IMR-90 (cell line): ENCODE results near the gene MID1. TPM values are rescaled to one million over a fixed set of nuclear protein-coding genes. Genes with fewer than 3 reads are reported as not detected.
A peak's percentile ranks its signal among the peaks of the same experiment; 100 is the strongest.

Source experiments
- ATAC-seq: fragments of 200-7000 bp; cut with Tn5 transposase; 2 replicates; pipeline ENCODE4 v1.9.1; 2020; ENCODE audit warnings: low read depth, mild to moderate bottlenecking, moderate library complexity
- BruUV-seq: library from RNA; stranded (reverse); fragments of 400-500 nt; replicated peaks from 2 replicates; lab custom pipeline; 2021; lab: Mats Ljungman, UMichigan
- CTCF ChIA-PET: fragments of 300-600 bp; formaldehyde crosslinking; extraction: SDS; loops from one replicate; lab custom pipeline; 2021; ENCODE audit warnings: antibody characterized with exemption; lab: Yijun Ruan, JAX
- POLR2A ChIA-PET: fragments of 300-600 bp; sonication (Branson Sonifier 250); formaldehyde crosslinking; loops from one replicate; lab custom pipeline; 2022; ENCODE audit warnings: antibody characterized with exemption; ENCODE audit not compliant: unreplicated experiment; lab: Charles Lee
- DNase-seq: peaks from one replicate; pipeline ENCODE4 v3.0.0; 2013
- H2AFZ ChIP-seq: replicated peaks from 2 replicates; pipeline ENCODE3; 2013; ENCODE audit warnings: low read length, mild to moderate bottlenecking; ENCODE audit not compliant: poor library complexity
- H2AK5ac ChIP-seq: 2 replicates; pipeline ENCODE4 v1.6.1; 2013; ENCODE audit warnings: low read depth, low read length, inconsistent platforms
- H2AK9ac ChIP-seq: replicated peaks from 2 replicates; pipeline ENCODE3; 2013; ENCODE audit warnings: mild to moderate bottlenecking, low read depth, low read length, moderate library complexity; ENCODE audit not compliant: poor library complexity
- H2BK120ac ChIP-seq: 2 replicates; pipeline ENCODE4 v1.6.1; 2013; ENCODE audit warnings: low read depth, low read length, inconsistent platforms
- H2BK15ac ChIP-seq: 3 replicates; pipeline ENCODE4 v1.6.1; 2013; ENCODE audit warnings: low read depth, low read length, inconsistent platforms
- H2BK20ac ChIP-seq: 2 replicates; pipeline ENCODE4 v1.6.1; 2013; ENCODE audit warnings: low read depth, mild to moderate bottlenecking, inconsistent platforms, low read length, moderate library complexity
- H2BK5ac ChIP-seq: 2 replicates; pipeline ENCODE4 v1.6.1; 2013; ENCODE audit warnings: mild to moderate bottlenecking, low read depth, low read length, inconsistent platforms; ENCODE audit not compliant: poor library complexity, severe bottlenecking
- H3K14ac ChIP-seq: replicated peaks from 2 replicates; pipeline ENCODE4 v1.6.1; 2013; ENCODE audit warnings: low read depth, low read length, inconsistent platforms
- H3K18ac ChIP-seq: 2 replicates; pipeline ENCODE4 v1.6.1; 2013; ENCODE audit warnings: low read depth, low read length, control low read depth
- H3K23ac ChIP-seq: 2 replicates; pipeline ENCODE4 v1.6.1; 2013; ENCODE audit warnings: low read depth, low read length, inconsistent platforms
- H3K27ac ChIP-seq: 2 replicates; pipeline ENCODE4 v1.5.1; 2013; ENCODE audit warnings: mild to moderate bottlenecking, control low read depth, low read length; ENCODE audit not compliant: insufficient read depth
- H3K27me3 ChIP-seq: 2 replicates; pipeline ENCODE4 v1.6.1; 2013; ENCODE audit warnings: low read length; ENCODE audit not compliant: control insufficient read depth, insufficient read depth
- H3K36me3 ChIP-seq: 2 replicates; pipeline ENCODE4 v1.6.1; 2013; ENCODE audit warnings: low read length, mixed read lengths; ENCODE audit not compliant: control insufficient read depth, insufficient read depth
- H3K4ac ChIP-seq: 2 replicates; pipeline ENCODE4 v1.6.1; 2013; ENCODE audit warnings: low read depth, low read length, inconsistent platforms
- H3K4me1 ChIP-seq: 2 replicates; pipeline ENCODE4 v1.6.1; 2013; ENCODE audit warnings: low read length, mixed read lengths; ENCODE audit not compliant: control insufficient read depth, insufficient read depth
- H3K4me2 ChIP-seq: 2 replicates; pipeline ENCODE4 v1.6.1; 2013; ENCODE audit warnings: low read depth, mild to moderate bottlenecking, control low read depth, low read length, moderate library complexity
- H3K4me3 ChIP-seq: 2 replicates; pipeline ENCODE4 v1.5.1; 2013; ENCODE audit warnings: low read depth, mild to moderate bottlenecking, control low read depth, low read length, moderate library complexity; ENCODE audit not compliant: insufficient read depth
- H3K56ac ChIP-seq: 2 replicates; pipeline ENCODE4 v1.6.1; 2013; ENCODE audit warnings: low read length, inconsistent platforms; ENCODE audit not compliant: insufficient read depth; ENCODE audit errors: extremely low read depth
- H3K79me1 ChIP-seq, 2 experiments: 2 replicates each; pipeline ENCODE4 v1.6.1; 2013; ENCODE audit warnings: low read length in 2 of 2, inconsistent platforms in 1 of 2, low read depth in 1 of 2
- H3K9ac ChIP-seq: 2 replicates; pipeline ENCODE4 v1.6.1; 2013; ENCODE audit warnings: low read depth, low read length, control low read depth
- H3K9me1 ChIP-seq: 2 replicates; pipeline ENCODE4 v1.6.1; 2013; ENCODE audit warnings: low read length, inconsistent platforms; ENCODE audit not compliant: insufficient read depth
- H3K9me3 ChIP-seq: 2 replicates; pipeline ENCODE4 v1.6.1; 2013; ENCODE audit warnings: low read length; ENCODE audit not compliant: control insufficient read depth, insufficient read depth
- H4K20me1 ChIP-seq: 2 replicates; pipeline ENCODE4 v1.6.1; 2013; ENCODE audit warnings: low read length, inconsistent platforms; ENCODE audit not compliant: insufficient read depth
- H4K5ac ChIP-seq: 2 replicates; pipeline ENCODE4 v1.6.1; 2013; ENCODE audit warnings: mild to moderate bottlenecking, low read depth, low read length, control low read depth
- H4K8ac ChIP-seq, 2 experiments: 2 replicates each; pipeline ENCODE4 v1.6.1; 2013; ENCODE audit warnings: low read depth in 2 of 2, low read length in 2 of 2, control low read depth in 1 of 2, inconsistent platforms in 1 of 2
- H4K91ac ChIP-seq: 2 replicates; pipeline ENCODE4 v1.6.1; 2013; ENCODE audit warnings: low read depth, low read length, inconsistent platforms; ENCODE audit not compliant: insufficient read depth
- CEBPB ChIP-seq: IDR thresholded peaks from 2 replicates; pipeline ENCODE4 v1.6.1; 2012; ENCODE audit warnings: low read depth, low read length, improper control_type of control experiment
- FOS ChIP-seq: fragments of 150-350 bp; IDR thresholded peaks from 2 replicates; pipeline ENCODE4 v1.6.1; 2016; ENCODE audit warnings: low read depth, low read length
- RAD21 ChIP-seq: IDR thresholded peaks from 2 replicates; pipeline ENCODE4 v1.6.1; 2012; ENCODE audit warnings: low read length, improper control_type of control experiment
- RFX5 ChIP-seq: IDR thresholded peaks from 2 replicates; pipeline ENCODE4 v1.8.0; 2012; ENCODE audit warnings: low read depth, mild to moderate bottlenecking, low read length, moderate library complexity
- WGBS, 2 experiments: methylation state at CpG; one replicate each; pipeline versions ENCODE4 v1.1.5 to v1.1.7; 2013; ENCODE audit warnings: missing lambda C conversion rate in 2 of 2; ENCODE audit not compliant: insufficient read length in 1 of 2; ENCODE audit errors: extremely low coverage in 2 of 2; 5-methylcytosine and 5-hydroxymethylcytosine counted together
- dilution Hi-C: fragments of 300-500 bp; cut with HindIII; formaldehyde crosslinking; loops from one replicate; pipeline ENCODE4 v1.14.3; 2018; ENCODE audit warnings: low sequenced_read_pairs; ENCODE audit not compliant: unreplicated experiment
- in situ Hi-C: fragments of 300-500 bp; cut with MboI; formaldehyde crosslinking; loops from 3 replicates; pipeline ENCODE4 v1.14.3; 2019; ENCODE audit warnings: low sequenced_read_pairs, inconsistent platforms, mixed read lengths
- intact Hi-C: fragments of 100-400 bp; cut with micrococcal nuclease; formaldehyde crosslinking; loops from 2 replicates; pipeline ENCODE4 v1.10.0; 2022
- polyA plus RNA-seq, 3 experiments: library from polyadenylated mRNA; depleted of rRNA; stranded (reverse); fragments of >200 nt; gene quantifications; 2 replicates each; pipeline ENCODE4 v1.2.3, GENCODE V29; 2012; ENCODE audit warnings: low replicate concordance in 1 of 3
- total RNA-seq: library from RNA; depleted of rRNA; stranded (reverse); fragments of >200 nt; gene quantifications from 2 replicates; pipeline ENCODE4 v1.2.3, GENCODE V29; 2012

The MID1 gene
- total and polyA plus RNA-seq, 2 of the 4 experiments (the other 2 are of a cell fraction) = 37.2 to 106 TPM

- peak overlapping the region; percentile 52; the same call in 1 of the 2 replicates for H4K5ac ChIP-seq
- BruUV-seq = no TSS peak
- H3K4me1 ChIP-seq = peaks cover 7% of the 10 kb centered on the region
- H3K36me3 ChIP-seq = no peaks in the 10 kb centered on the region
- peak overlapping the region; percentile 62; the same call in 1 of the 2 replicates for H3K27ac ChIP-seq
- H2AK5ac ChIP-seq = no peak overlapping the region
- H3K9ac ChIP-seq = 0 out of 2 replicates have a peak overlapping the region, but pooled peaks have one; percentile 12
- H2BK5ac ChIP-seq = peak overlapping the region; percentile 96
- WGBS, 2 experiments = 18% methylated on average over 7 of the region's 15 CpGs; no CpG with 5 or more reads in 1 of the 2 experiments
- peak; percentile 94 for DNase-seq
- H4K20me1 ChIP-seq = no peaks in the 10 kb centered on the region
- H2AK9ac ChIP-seq = no peak overlapping the region
- in situ Hi-C loops = no loop called here
- TF ChIP-seq FOS (peak; percentile 95), CEBPB (0 out of 2 replicates have a peak, but pooled peaks have one; percentile 36), RFX5 (no peak), RAD21 (0 out of 2 replicates have a peak, but pooled peaks have one; percentile 11)
- H4K8ac ChIP-seq = peak overlapping the region; percentile 7 to 57; a peak in 2 of 4 replicates
- peak overlapping the region; percentile 85 for H2BK120ac ChIP-seq
- no peaks in the 10 kb centered on the region for H3K79me1 ChIP-seq
- ChIA-PET CTCF (no interaction called here), POLR2A (no interaction called here)
- H3K4ac ChIP-seq = peak overlapping the region; percentile 77
- intact Hi-C loops = loop anchor here (2.0 to 5.0 kb wide), 2 partner anchors 14 to 117 kb away; partner anchors contain the start of gene MID1
- dilution Hi-C loops = no loop called here
- 0 out of 2 replicates have a peak overlapping the region, but pooled peaks have one; percentile 54 for H3K56ac ChIP-seq
- H3K18ac ChIP-seq = peak overlapping the region; percentile 83
- H2BK20ac ChIP-seq = peak overlapping the region; percentile 86
- peak overlapping the region; percentile 46 for H2AFZ ChIP-seq
- peak; percentile 53 for ATAC-seq
- H4K91ac ChIP-seq = peak overlapping the region; percentile 85
- peak overlapping the region; percentile 83; the same call in 1 of the 2 replicates for H3K23ac ChIP-seq
- H2BK15ac ChIP-seq = peak overlapping the region; percentile 39; the same call in 1 of the 3 replicates
- H3K4me2 ChIP-seq = peak overlapping the region; percentile 89
- no peak overlapping the region; the same call in 1 of the 2 replicates for H3K4me3 ChIP-seq
- H3K14ac ChIP-seq = peak overlapping the region; percentile 32; the same call in 1 of the 2 replicates
- H3K9me3 ChIP-seq = no peaks in the 10 kb centered on the region
- no peaks in the 10 kb centered on the region for H3K27me3 ChIP-seq
- H3K9me1 ChIP-seq = no peaks in the 10 kb centered on the region
Observed at GRCh38 chrX:10634392-10635161, 14.2 kb upstream of the MID1 start.
